PFSK-1 (cell line): ENCODE data around the gene NFIB.

ENCODE experiments used
- FOXP2 ChIP-seq: optimal IDR thresholded peaks from 2 replicates; pipeline ENCODE3; 2011; ENCODE audit warnings: borderline replicate concordance, control low read depth, inconsistent platforms; ENCODE audit not compliant: insufficient read depth; ENCODE audit errors: extremely low read length, extremely low read depth
- POLR2AphosphoS5 ChIP-seq: IDR thresholded peaks from 2 replicates; pipeline ENCODE4 v1.6.1; 2012; ENCODE audit warnings: low read depth, mild to moderate bottlenecking, control low read depth, low read length, moderate library complexity
- SIN3A ChIP-seq: IDR thresholded peaks from 2 replicates; pipeline ENCODE4 v1.6.1; 2012; ENCODE audit warnings: mild to moderate bottlenecking, low read length, moderate library complexity, borderline replicate concordance; ENCODE audit not compliant: insufficient read depth
- TAF1 ChIP-seq: IDR thresholded peaks from 2 replicates; pipeline ENCODE4 v1.6.1; 2012; ENCODE audit warnings: low read length, control low read depth, borderline replicate concordance; ENCODE audit not compliant: insufficient read depth
- TF ChIP-seq, protein P1 (sequence below), 2 experiments: IDR thresholded peaks; 2 replicates each; pipeline versions ENCODE4 v1.6.1 to v1.8.0; 2011 to 2012; ENCODE audit warnings: low read depth in 2 of 2, low read length in 2 of 2, control low read depth in 1 of 2, inconsistent platforms in 1 of 2, mild to moderate bottlenecking in 1 of 2, moderate library complexity in 1 of 2; ENCODE audit not compliant: insufficient read depth in 1 of 2

DNA sequence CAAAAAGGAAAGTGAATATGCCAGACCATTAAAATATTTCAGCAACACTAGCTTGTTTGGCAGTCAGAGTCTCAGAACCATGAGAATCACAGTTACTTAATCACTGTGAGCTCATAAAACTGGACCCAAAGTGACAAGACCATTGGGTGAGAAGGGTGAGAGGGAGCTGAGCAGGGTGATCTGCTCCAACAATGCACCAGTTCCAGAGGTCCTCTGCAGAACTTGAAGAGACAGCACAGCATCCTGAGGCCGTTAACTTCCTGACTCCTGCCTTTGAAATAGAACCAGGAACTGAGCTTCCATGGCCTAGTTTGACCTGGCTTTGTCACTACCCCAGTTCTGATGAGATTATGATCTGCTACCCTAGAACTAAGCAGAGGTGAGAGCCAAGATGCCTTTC lies 57.4 kb downstream of the NFIB start:
- TF ChIP-seq, protein P1, sequence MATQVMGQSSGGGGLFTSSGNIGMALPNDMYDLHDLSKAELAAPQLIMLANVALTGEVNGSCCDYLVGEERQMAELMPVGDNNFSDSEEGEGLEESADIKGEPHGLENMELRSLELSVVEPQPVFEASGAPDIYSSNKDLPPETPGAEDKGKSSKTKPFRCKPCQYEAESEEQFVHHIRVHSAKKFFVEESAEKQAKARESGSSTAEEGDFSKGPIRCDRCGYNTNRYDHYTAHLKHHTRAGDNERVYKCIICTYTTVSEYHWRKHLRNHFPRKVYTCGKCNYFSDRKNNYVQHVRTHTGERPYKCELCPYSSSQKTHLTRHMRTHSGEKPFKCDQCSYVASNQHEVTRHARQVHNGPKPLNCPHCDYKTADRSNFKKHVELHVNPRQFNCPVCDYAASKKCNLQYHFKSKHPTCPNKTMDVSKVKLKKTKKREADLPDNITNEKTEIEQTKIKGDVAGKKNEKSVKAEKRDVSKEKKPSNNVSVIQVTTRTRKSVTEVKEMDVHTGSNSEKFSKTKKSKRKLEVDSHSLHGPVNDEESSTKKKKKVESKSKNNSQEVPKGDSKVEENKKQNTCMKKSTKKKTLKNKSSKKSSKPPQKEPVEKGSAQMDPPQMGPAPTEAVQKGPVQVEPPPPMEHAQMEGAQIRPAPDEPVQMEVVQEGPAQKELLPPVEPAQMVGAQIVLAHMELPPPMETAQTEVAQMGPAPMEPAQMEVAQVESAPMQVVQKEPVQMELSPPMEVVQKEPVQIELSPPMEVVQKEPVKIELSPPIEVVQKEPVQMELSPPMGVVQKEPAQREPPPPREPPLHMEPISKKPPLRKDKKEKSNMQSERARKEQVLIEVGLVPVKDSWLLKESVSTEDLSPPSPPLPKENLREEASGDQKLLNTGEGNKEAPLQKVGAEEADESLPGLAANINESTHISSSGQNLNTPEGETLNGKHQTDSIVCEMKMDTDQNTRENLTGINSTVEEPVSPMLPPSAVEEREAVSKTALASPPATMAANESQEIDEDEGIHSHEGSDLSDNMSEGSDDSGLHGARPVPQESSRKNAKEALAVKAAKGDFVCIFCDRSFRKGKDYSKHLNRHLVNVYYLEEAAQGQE (IDR thresholded peaks at IDR 0.05; ENCODE audit: insufficient read depth in 1 of 2, low read depth in 2 of 2, low read length in 2 of 2), result no peak
- no peak for TF ChIP-seq POLR2AphosphoS5
- TF ChIP-seq TAF1, result no peak
- no peak for TF ChIP-seq FOXP2
- TF ChIP-seq SIN3A, result no peak
